ENCODE measurements around the gene ANKRD44. TPM values are rescaled to one million over a fixed set of nuclear protein-coding genes. Genes with fewer than 3 reads are reported as not detected.

The ANKRD44 gene
- total RNA-seq, 1 experiment from 2014 or later: 7.8 TPM

- in situ Hi-C loops (cut with HindIII; ENCODE audit: low pct_unique_long_range_greater_than_20kb, low sequenced_read_pairs) (no loop called here), intact Hi-C loops (cut with micrococcal nuclease; ENCODE audit: unreplicated experiment) (no loop called here)
- H3K4me3 ChIP-seq (ENCODE audit: low read depth in 2 of 2, low read length in 2 of 2): no peak overlapping the region
- ChIA-PET CTCF (no interaction called here), POLR2A (no interaction called here)
- TF ChIP-seq CTCF (IDR thresholded peaks at IDR 0.05) (no peak), TCF7L2 (IDR thresholded peaks at IDR 0.05; ENCODE audit: low read depth, low read length) (no peak), REST (IDR thresholded peaks at IDR 0.05; ENCODE audit: insufficient read depth in 1 of 2, low read depth in 2 of 2, low read length in 1 of 2) (no peak), SIN3A (IDR thresholded peaks at IDR 0.05; ENCODE audit: borderline replicate concordance, insufficient read depth, low read depth, low read length) (no peak), POLR2AphosphoS5 (IDR thresholded peaks at IDR 0.05; ENCODE audit: low read depth, low read length) (no peak)
- no peaks in the 10 kb centered on the region for H3K27me3 ChIP-seq (ENCODE audit: control insufficient read depth, insufficient read depth, low read length)
- peaks cover 11% of the 10 kb centered on the region; the same call in 1 of the 2 replicates for H3K4me1 ChIP-seq (ENCODE audit: control insufficient read depth, insufficient read depth, low read length)
- no peaks in the 10 kb centered on the region; the same call in 1 of the 2 replicates for H3K9me3 ChIP-seq (ENCODE audit: control insufficient read depth, insufficient read depth, low read depth, low read length)
- ATAC-seq (no peak), DNase-seq (ENCODE audit: low read depth, low spot score) (no peak)
- no TSS peak for BruUV-seq (replicated peaks)
- no peak overlapping the region for H3K27ac ChIP-seq (ENCODE audit: low read length)
- no peaks in the 10 kb centered on the region for H3K36me3 ChIP-seq (ENCODE audit: control insufficient read depth, insufficient read depth, low read length)
Observed at GRCh38 chr2:196983934-196984333, 326.6 kb downstream of the ANKRD44 start.

GRCh38 chr2:196980473-196980872, 330.1 kb downstream of the ANKRD44 start:
- no peaks in the 10 kb centered on the region for H3K36me3 ChIP-seq (ENCODE audit: control insufficient read depth, insufficient read depth, low read length)
- no peaks in the 10 kb centered on the region for H3K4me1 ChIP-seq (ENCODE audit: control insufficient read depth, insufficient read depth, low read length)
- H3K27me3 ChIP-seq (ENCODE audit: control insufficient read depth, insufficient read depth, low read length): no peaks in the 10 kb centered on the region
- in situ Hi-C loops (cut with HindIII; ENCODE audit: low pct_unique_long_range_greater_than_20kb, low sequenced_read_pairs) (no loop called here), intact Hi-C loops (cut with micrococcal nuclease; ENCODE audit: unreplicated experiment) (no loop called here)
- TF ChIP-seq CTCF (IDR thresholded peaks at IDR 0.05) (no peak), TCF7L2 (IDR thresholded peaks at IDR 0.05; ENCODE audit: low read depth, low read length) (no peak), REST (IDR thresholded peaks at IDR 0.05; ENCODE audit: insufficient read depth in 1 of 2, low read depth in 2 of 2, low read length in 1 of 2) (no peak), POLR2AphosphoS5 (IDR thresholded peaks at IDR 0.05; ENCODE audit: low read depth, low read length) (no peak), SIN3A (IDR thresholded peaks at IDR 0.05; ENCODE audit: borderline replicate concordance, insufficient read depth, low read depth, low read length) (no peak)
- H3K4me3 ChIP-seq (ENCODE audit: low read depth in 2 of 2, low read length in 2 of 2): no peak overlapping the region
- H3K9me3 ChIP-seq (ENCODE audit: control insufficient read depth, insufficient read depth, low read depth, low read length): no peaks in the 10 kb centered on the region; the same call in 1 of the 2 replicates
- CTCF ChIA-PET: interaction anchor here (0.5 kb wide), 1 partner anchor 447 kb away, joined by 3 read pairs; no protein-coding TSS in a partner anchor
- ATAC-seq (no peak), DNase-seq (ENCODE audit: low read depth, low spot score) (no peak)
- POLR2A ChIA-PET: no interaction called here
- no peak overlapping the region for H3K27ac ChIP-seq (ENCODE audit: low read length)
- no TSS peak for BruUV-seq (replicated peaks)
